Progenitor cell of endocrine pancreas (in vitro differentiated cells): Measurements from ENCODE around the gene NELL1. TPM values are rescaled to one million over a fixed set of nuclear protein-coding genes. Genes with fewer than 3 reads are reported as not detected.

Source experiments
- DNase-seq: peaks from one replicate; pipeline ENCODE4 v3.0.0; 2021; ENCODE audit warnings: low spot score; ENCODE audit not compliant: unreplicated experiment
- H3K27ac Mint-ChIP-seq: 2 replicates; pipeline ENCODE4 v1.8.0; 2021; ENCODE audit warnings: mild to moderate bottlenecking, moderate library complexity, mixed read lengths
- H3K27me3 Mint-ChIP-seq: 2 replicates; pipeline ENCODE4 v1.8.0; 2021; ENCODE audit warnings: mixed read lengths
- H3K36me3 Mint-ChIP-seq: 2 replicates; pipeline ENCODE4 v1.8.0; 2022; ENCODE audit warnings: mixed read lengths; ENCODE audit not compliant: insufficient read depth
- H3K4me1 Mint-ChIP-seq: 2 replicates; pipeline ENCODE4 v1.8.0; 2021; ENCODE audit warnings: low read depth, mixed read lengths
- H3K4me3 Mint-ChIP-seq: 2 replicates; pipeline ENCODE4 v1.8.0; 2021; ENCODE audit warnings: low read depth, mild to moderate bottlenecking, moderate library complexity, mixed read lengths
- H3K9me3 Mint-ChIP-seq: 2 replicates; pipeline ENCODE4 v1.8.0; 2021; ENCODE audit warnings: low read depth, mixed read lengths
- CTCF ChIP-seq: fragments of 200-600 bp; sonication (generic); IDR thresholded peaks from one replicate; pipeline ENCODE4 v1.5.0; 2021; ENCODE audit warnings: antibody characterized with exemption, mild to moderate bottlenecking; ENCODE audit not compliant: unreplicated experiment
- total RNA-seq: library from RNA; stranded (reverse); gene quantifications from 2 replicates; pipeline ENCODE4 v1.2.1, GENCODE V29; 2021

NELL1 gene
- total RNA-seq, 1 donor from 2014 or later, result 2.2 TPM

- H3K9me3 Mint-ChIP-seq, result no peaks in the 10 kb centered on the region
- TF ChIP-seq CTCF, result no peak
- H3K36me3 Mint-ChIP-seq, result no peaks in the 10 kb centered on the region
- no peaks in the 10 kb centered on the region for H3K27me3 Mint-ChIP-seq
- DNase-seq, result no peak
- H3K4me1 Mint-ChIP-seq, result peaks cover 3% of the 10 kb centered on the region
- H3K27ac Mint-ChIP-seq, result no peak overlapping the region
- H3K4me3 Mint-ChIP-seq, result no peak overlapping the region
Observed at GRCh38 chr11:21350613-21351012, 681.2 kb downstream of the NELL1 start.

- no peak overlapping the region for H3K27ac Mint-ChIP-seq
- no peak overlapping the region for H3K4me3 Mint-ChIP-seq
- peaks cover 4% of the 10 kb centered on the region for H3K9me3 Mint-ChIP-seq
- no peaks in the 10 kb centered on the region for H3K27me3 Mint-ChIP-seq
- H3K36me3 Mint-ChIP-seq, result no peaks in the 10 kb centered on the region
- TF ChIP-seq CTCF, result no peak
- DNase-seq, result no peak
- peaks cover 3% of the 10 kb centered on the region for H3K4me1 Mint-ChIP-seq
Observed at GRCh38 chr11:21353425-21353824, 684.0 kb downstream of the NELL1 start.

- no peaks in the 10 kb centered on the region for H3K9me3 Mint-ChIP-seq
- no peak for TF ChIP-seq CTCF
- no peak for DNase-seq
- no peak overlapping the region for H3K27ac Mint-ChIP-seq
- no peaks in the 10 kb centered on the region for H3K36me3 Mint-ChIP-seq
- H3K27me3 Mint-ChIP-seq, result peaks cover 3% of the 10 kb centered on the region
- H3K4me3 Mint-ChIP-seq, result no peak overlapping the region
- H3K4me1 Mint-ChIP-seq, result peaks cover 8% of the 10 kb centered on the region
Observed at GRCh38 chr11:21364866-21365624, 695.7 kb downstream of the NELL1 start.

DNA sequence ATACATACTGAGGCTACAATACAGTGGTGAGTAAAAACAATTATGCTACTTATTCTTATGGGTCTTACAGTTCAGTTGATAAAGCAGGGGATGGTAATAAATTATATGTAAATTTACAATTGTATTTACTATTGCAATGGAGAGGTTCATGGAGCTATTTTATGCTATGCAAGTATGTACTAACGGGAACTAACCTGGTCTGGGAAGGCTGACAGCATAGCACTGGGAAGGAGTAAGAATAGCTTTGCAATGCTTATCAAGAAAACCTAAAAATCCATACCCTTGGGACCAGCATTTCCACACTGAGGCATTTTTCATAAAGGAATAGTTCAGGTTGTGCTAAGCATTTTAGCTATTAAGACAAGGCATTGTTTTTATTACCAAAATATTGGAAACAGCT lies 700.6 kb downstream of the NELL1 start:
- DNase-seq, result no peak
- Mint-ChIP-seq H3K36me3 (no peaks in the 10 kb centered on the region), H3K4me3 (no peak overlapping the region), H3K9me3 (no peaks in the 10 kb centered on the region), H3K4me1 (peaks cover 13% of the 10 kb centered on the region), H3K27ac (no peak overlapping the region), H3K27me3 (peaks cover 3% of the 10 kb centered on the region)
- no peak for TF ChIP-seq CTCF

DNA sequence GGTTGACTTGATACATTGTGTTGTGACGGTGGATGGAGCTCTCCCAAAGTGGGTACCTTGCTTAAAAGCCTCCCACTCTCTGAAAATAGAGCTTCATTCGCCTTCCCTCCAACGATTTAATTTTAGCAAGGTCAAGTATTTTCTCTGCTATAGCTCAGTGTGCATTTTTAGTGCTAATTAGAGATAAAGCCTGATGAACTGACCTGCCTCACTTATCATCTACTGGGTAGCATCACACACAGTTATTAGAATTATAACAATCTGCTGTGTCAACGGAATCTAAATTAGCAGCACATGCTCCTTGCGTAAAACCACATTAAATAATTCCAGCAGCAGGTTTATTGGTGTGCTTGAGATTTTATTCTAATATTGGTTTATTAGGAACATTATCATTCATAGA lies 701.7 kb downstream of the NELL1 start:
- no peaks in the 10 kb centered on the region for H3K36me3 Mint-ChIP-seq

More for the DNA sequence above, 701.7 kb downstream of the NELL1 start:
- no peak overlapping the region for H3K4me3 Mint-ChIP-seq
- no peaks in the 10 kb centered on the region for H3K9me3 Mint-ChIP-seq
- TF ChIP-seq CTCF, result no peak
- H3K27ac Mint-ChIP-seq, result no peak overlapping the region
- peaks cover 10% of the 10 kb centered on the region for H3K4me1 Mint-ChIP-seq
- no peak for DNase-seq
- peaks cover 3% of the 10 kb centered on the region for H3K27me3 Mint-ChIP-seq
